Pericardium fibroblast (primary cell): ENCODE results near the gene NF2. TPM values are rescaled to one million over a fixed set of nuclear protein-coding genes. Genes with fewer than 3 reads are reported as not detected.

Experiments used
- total RNA-seq: library from RNA; depleted of rRNA; stranded (reverse); fragments of >200 nt; gene quantifications from 2 replicates; pipeline ENCODE4 v1.2.3, GENCODE V29; 2015

Gene NF2
- 37.2 and 41.2 TPM in 2 replicates for total RNA-seq

GRCh38 chr22:29603358-29604075 lies at the start of gene NF2:
Gene NF2 (plus strand): TSS chr22:29603633. CDS start chr22:29603999, 366 bp downstream.

GRCh38 chr22:29719899-29720645 lies 116.6 kb downstream of the NF2 start, which contains the start of gene CABP7:
Gene CABP7 (plus strand): TSS chr22:29720003. CDS start chr22:29720425, 422 bp downstream.

Other genes starting within 250 kb of the NF2 start
- 23.6 and 32.3 TPM in 2 replicates for gene AP1B1, start 215.1 kb upstream of the NF2 start, total RNA-seq
- gene RFPL1, start 165.1 kb upstream of the NF2 start, total RNA-seq: not detected in 2 replicates
- 0.85 and 1.3 TPM in 2 replicates for gene NEFH, start 123.4 kb upstream of the NF2 start, total RNA-seq
- 24.3 and 33.6 TPM in 2 replicates for gene THOC5, start 49.9 kb upstream of the NF2 start, total RNA-seq
- 37.1 and 42.5 TPM in 2 replicates for gene NIPSNAP1, start 22.5 kb upstream of the NF2 start, total RNA-seq
- not detected in 2 replicates for gene CABP7, start 116.4 kb downstream of the NF2 start, total RNA-seq
- gene ZMAT5, start 163.4 kb downstream of the NF2 start, total RNA-seq: 27.3 and 30.3 TPM in 2 replicates
- gene UQCR10, start 163.7 kb downstream of the NF2 start, total RNA-seq: 75.6 and 81.1 TPM in 2 replicates
- gene ASCC2, start 234.6 kb downstream of the NF2 start, total RNA-seq: 20.3 and 25.8 TPM in 2 replicates